GM21825 (cell line): ENCODE measurements around the gene GRIN3B.

Experiments used
- ATAC-seq: cut with Tn5 transposase; IDR thresholded peaks from one replicate; pipeline ENCODE4 v1.9.1; 2021; ENCODE audit warnings: mild to moderate bottlenecking, moderate library complexity; ENCODE audit not compliant: unreplicated experiment

GRIN3B gene

GRCh38 chr19:1040476-1041271 lies 40.5 kb downstream of the GRIN3B start:
- ATAC-seq, result peak; percentile 35

DNA sequence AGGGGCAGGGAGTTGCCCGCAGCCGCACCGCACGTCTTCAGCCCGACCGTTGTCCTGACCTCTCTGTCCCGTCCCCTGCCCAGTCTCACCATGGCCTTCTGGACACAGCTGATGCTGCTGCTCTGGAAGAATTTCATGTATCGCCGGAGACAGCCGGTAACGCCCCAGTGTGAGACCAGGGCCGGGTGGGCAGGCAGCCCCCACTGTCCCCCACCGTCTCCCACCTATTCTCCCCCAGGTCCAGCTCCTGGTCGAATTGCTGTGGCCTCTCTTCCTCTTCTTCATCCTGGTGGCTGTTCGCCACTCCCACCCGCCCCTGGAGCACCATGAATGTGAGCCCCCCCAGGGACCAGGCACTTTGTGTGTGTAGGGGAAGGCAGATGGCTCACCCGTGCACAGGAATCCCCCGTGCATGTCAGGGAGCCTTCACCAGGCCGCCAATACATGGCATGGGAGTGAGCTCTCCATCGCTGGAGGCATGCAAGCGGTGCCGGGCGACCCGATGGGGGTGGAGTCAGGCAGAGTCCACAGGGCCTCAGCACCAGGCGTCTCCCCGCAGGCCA lies 41.1 kb downstream of the GRIN3B start:
- ATAC-seq, result no peak

- no peak for ATAC-seq
These were observed 41.8 kb downstream of the GRIN3B start for GRCh38 chr19:1041835-1042685.

- ATAC-seq, result no peak
These were observed 42.7 kb downstream of the GRIN3B start for GRCh38 chr19:1042689-1043511.

DNA sequence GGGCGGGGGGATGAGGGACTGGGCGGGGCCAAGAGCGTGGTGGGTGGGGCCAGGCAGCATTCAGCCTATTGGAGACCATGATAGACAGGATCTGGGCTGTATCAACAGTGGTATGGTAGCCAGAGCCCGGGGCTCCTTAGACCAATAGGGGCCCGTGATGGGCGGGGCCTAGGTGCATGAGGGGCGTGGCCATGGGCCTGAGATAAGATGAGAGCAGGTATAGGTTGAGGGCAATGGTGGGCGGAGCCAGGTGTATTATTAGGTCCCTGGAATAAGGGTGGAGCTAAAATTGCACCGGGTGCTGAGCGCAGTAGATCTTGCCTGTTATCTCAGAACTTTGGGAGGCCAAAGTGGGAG lies 45.0 kb downstream of the GRIN3B start:
- ATAC-seq, result no peak

GRCh38 chr19:1046117-1046626 lies 46.0 kb downstream of the GRIN3B start:
- no peak for ATAC-seq

GRCh38 chr19:1046836-1047695 lies 46.8 kb downstream of the GRIN3B start:
- ATAC-seq, result no peak

GRCh38 chr19:1047696-1048147 lies 47.5 kb downstream of the GRIN3B start:
- ATAC-seq, result no peak

DNA sequence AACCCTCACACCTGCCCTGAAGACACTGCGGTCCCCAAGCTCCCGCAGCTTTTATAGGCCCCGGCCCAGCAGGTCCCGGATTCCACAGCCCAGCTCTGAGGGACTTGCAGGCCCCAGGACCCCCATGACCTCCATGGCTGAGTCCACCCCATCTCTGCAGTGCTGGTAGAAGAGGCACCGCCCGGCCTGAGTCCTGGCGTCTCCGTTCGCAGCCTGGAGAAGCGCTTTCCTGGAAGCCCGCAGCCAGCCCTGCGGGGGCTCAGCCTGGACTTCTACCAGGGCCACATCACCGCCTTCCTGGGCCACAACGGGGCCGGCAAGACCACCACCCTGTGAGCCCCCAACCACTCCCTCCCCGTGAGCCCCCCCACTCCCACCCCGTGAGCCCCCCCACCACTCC lies 48.9 kb downstream of the GRIN3B start:
- ATAC-seq, result no peak

DNA sequence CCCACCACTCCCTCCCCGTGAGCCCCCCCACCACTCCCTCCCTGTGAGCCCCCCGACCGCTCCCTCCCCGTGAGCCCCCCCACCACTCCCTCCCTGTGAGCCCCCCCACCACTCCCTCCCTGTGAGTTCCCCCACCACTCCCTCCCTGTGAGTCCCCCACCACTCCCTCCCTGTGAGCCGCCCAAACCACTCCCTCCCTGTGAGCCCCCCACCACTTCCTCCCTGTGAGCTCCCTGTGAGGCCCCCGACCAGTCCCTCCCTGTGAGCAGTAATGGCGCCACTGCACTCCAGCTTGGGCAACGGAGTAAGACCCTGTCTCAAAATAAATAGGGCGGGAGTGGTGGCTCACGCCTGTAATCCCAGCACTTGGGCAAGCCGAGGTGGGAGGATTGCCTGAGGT lies 49.6 kb downstream of the GRIN3B start:
- no peak for ATAC-seq

GRCh38 chr19:1050989-1051788 lies 51.0 kb downstream of the GRIN3B start:
- no peak for ATAC-seq

- no peak for ATAC-seq
These were observed 51.6 kb downstream of the GRIN3B start for GRCh38 chr19:1051791-1052190.

DNA sequence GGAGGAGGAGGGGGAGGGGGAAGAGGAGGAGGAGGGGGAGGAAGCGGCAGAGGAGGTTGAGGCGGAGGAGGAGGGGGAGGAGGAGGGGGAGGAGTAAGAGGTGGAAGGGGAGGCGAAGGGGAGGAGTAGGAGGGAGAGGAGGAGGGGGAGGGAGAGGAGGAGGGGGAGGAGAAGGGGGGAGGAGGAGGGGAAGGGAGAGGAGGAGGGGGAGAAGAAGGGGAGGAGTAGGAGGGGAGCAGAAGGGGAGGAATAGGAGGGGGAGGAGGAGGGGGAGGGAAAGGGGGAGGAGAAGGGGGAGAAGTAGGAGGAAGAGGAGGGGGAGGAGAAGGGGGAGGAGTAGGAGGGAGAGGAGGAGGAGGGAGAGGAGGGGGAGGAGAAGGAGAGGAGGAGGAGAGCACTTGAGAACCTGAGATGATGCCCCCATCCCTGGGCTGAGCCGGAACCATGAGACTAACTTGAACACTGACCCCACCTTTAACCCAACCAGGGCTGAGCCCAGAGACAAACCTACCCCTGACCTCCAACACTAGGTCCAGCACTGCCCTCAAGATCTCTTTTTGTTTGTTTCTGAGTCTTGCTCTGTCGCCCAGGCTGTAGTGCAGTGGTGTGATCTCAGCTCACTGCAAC lies 52.2 kb downstream of the GRIN3B start:
- ATAC-seq, result no peak

DNA sequence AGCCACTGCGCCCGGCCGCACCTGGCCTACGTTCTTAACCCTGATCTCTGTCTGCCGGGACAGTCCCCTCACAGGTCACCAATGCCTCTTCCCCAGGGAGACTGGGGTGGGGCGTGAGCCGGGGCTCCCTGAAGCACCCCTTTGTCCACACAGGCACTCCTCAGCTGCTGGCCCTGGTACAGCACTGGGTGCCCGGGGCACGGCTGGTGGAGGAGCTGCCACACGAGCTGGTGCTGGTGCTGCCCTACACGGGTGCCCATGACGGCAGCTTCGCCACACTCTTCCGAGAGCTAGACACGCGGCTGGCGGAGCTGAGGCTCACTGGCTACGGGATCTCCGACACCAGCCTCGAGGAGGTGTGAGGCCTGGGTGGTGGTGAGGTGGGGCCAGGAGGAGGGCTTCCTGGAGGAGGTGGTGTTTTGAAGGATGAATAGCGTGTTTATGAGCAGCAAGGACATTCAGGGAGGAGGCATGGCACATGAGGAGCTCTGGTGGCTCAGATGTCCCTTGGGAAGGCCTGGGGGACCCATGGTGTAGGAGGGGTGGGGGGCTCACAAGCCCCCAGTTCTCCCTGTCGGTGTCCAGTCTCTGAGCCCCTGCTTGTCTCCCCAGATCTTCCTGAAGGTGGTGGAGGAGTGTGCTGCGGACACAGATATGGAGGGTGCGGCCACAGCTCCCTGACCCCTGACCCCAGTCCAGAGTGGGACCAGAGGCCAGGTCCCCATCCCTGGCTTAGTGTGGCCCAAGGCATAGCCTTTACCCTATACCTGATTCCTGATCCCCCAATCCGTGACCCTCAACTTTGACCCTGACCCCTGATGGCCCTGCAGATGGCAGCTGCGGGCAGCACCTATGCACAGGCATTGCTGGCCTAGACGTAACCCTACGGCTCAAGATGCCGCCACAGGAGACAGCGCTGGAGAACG lies 53.2 kb downstream of the GRIN3B start:
- ATAC-seq, result no peak

DNA sequence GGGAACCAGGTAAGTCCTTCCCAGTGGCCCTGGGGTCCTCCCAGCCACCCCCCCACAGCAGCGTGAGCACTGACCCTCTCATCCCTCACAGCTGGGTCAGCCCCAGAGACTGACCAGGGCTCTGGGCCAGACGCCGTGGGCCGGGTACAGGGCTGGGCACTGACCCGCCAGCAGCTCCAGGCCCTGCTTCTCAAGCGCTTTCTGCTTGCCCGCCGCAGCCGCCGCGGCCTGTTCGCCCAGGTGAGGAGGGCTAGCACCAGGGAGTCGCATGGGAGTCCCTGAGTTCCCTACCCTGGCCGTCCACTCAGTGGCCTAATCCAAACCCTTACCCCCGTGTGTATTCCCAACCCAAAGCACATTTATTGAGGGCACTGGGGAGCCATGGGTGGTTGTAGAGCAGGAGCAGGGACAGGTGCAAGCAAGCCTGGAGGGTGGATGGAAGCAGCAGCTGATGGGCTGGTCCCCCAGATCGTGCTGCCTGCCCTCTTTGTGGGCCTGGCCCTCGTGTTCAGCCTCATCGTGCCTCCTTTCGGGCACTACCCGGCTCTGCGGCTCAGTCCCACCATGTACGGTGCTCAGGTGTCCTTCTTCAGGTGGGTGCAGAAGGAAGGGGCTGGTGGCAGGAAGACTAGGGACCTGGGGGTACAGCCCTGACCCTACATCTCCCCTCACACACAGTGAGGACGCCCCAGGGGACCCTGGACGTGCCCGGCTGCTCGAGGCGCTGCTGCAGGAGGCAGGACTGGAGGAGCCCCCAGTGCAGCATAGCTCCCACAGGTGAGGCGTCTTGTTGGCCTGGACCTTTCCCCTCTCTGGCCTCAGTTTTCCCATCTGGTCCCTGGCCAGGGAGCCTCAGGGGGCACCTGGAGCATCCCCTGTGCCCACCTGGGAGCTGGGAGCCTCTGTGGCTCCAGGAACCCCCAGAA lies 54.1 kb downstream of the GRIN3B start:
- no peak for ATAC-seq

DNA sequence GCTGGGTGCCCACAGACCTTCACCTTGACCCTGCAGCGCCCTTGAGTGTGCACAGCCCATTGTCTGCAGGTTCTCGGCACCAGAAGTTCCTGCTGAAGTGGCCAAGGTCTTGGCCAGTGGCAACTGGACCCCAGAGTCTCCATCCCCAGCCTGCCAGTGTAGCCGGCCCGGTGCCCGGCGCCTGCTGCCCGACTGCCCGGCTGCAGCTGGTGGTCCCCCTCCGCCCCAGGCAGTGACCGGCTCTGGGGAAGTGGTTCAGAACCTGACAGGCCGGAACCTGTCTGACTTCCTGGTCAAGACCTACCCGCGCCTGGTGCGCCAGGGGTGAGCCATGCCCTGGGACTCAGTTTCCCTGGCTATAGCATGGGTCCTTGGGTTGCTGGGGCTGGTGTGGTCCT lies 54.8 kb downstream of the GRIN3B start:
- no peak for ATAC-seq
